A673 (cell line): ENCODE measurements around the gene GALNTL6.

Experiments used
- CTCF ChIP-seq: fragments of 300-800, 200-600 bp; sonication (generic); conservative IDR thresholded peaks from 2 replicates; pipeline ENCODE4 v1.5.1; 2017; ENCODE audit warnings: low read depth, mild to moderate bottlenecking, antibody characterized with exemption, low read length, moderate library complexity, mixed read lengths
- EZH2 ChIP-seq: fragments of 200-600 bp; sonication (generic); IDR thresholded peaks from 2 replicates; pipeline ENCODE4 v1.6.1; 2017; ENCODE audit warnings: borderline replicate concordance, low read depth, mild to moderate bottlenecking, mixed read lengths, antibody characterized with exemption, low read length; ENCODE audit not compliant: poor library complexity, severe bottlenecking

DNA sequence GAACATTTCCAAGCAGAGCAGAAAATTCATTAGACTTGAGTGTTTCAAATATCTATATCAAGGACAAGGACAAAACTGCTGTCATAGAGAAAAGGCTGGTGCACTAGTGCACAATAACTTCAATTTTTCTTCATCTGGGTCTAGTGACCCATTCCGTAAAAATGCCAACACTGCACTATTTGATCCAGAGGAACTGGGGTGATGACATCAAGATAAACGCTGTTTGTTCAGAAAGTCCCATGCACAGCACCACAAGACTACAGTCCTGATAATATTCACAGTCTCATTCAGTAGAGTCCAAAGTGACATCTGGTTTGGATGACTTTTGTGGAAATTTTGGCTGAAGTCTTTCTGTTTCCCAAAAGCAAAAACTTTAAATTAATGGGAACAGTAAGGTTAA, 1051.9 kb downstream of the GALNTL6 start:
- TF ChIP-seq EZH2 (no peak), CTCF (no peak)
